Activated CD4-positive, CD25-positive, alpha-beta regulatory T cell (primary cell): ENCODE results near the gene PARVB.
A peak's percentile ranks its signal among the peaks of the same experiment; 100 is the strongest.

Experiments used
- DNase-seq, 4 experiments: peaks; one replicate each; lab custom pipeline; 2025; lab: John Stamatoyannopoulos, UW

Gene PARVB

GRCh38 chr22:44024288-44024921 lies at the start of gene PARVB:
Gene PARVB, plus strand, starts transcription at chr22:44024302. Its CDS starts 38 bp downstream, at chr22:44024340.
- DNase-seq, result no peak

GRCh38 chr22:43975041-43975440 lies 49.1 kb upstream of the PARVB start:
- no peak for DNase-seq

- no peak for DNase-seq
These were observed 47.0 kb upstream of the PARVB start for GRCh38 chr22:43976861-43977795.

- no peak for DNase-seq
These were observed 45.5 kb upstream of the PARVB start for GRCh38 chr22:43978558-43978957.

GRCh38 chr22:43980579-43980978 lies 43.5 kb upstream of the PARVB start:
- DNase-seq, result no peak

GRCh38 chr22:43980996-43981395 lies 43.1 kb upstream of the PARVB start:
- DNase-seq, result no peak

- DNase-seq, result no peak
These were observed 40.3 kb upstream of the PARVB start for GRCh38 chr22:43983808-43984207.

GRCh38 chr22:43985532-43985931 lies 38.6 kb upstream of the PARVB start:
- DNase-seq, result no peak

GRCh38 chr22:43988116-43988820 lies 35.8 kb upstream of the PARVB start:
- no peak for DNase-seq

GRCh38 chr22:43988960-43989359 lies 35.1 kb upstream of the PARVB start:
- DNase-seq, result no peak

GRCh38 chr22:43990044-43990443 lies 34.1 kb upstream of the PARVB start:
- DNase-seq, result no peak

- no peak for DNase-seq
These were observed 32.6 kb upstream of the PARVB start for GRCh38 chr22:43991316-43992020.

GRCh38 chr22:43992331-43992821 lies 31.7 kb upstream of the PARVB start:
- no peak for DNase-seq

- peak; percentile 12 to 35 (median 16) for DNase-seq
These were observed 30.9 kb upstream of the PARVB start for GRCh38 chr22:43993072-43993760.

GRCh38 chr22:43994006-43994405 lies 30.1 kb upstream of the PARVB start:
- DNase-seq, result no peak

GRCh38 chr22:43994416-43994815 lies 29.7 kb upstream of the PARVB start:
- DNase-seq, result no peak

- DNase-seq, result no peak
These were observed 28.9 kb upstream of the PARVB start for GRCh38 chr22:43995057-43995685.

- no peak for DNase-seq
These were observed 28.3 kb upstream of the PARVB start for GRCh38 chr22:43995798-43996169.

GRCh38 chr22:43996170-43996980 lies 27.7 kb upstream of the PARVB start:
- peak; percentile 35 to 56 (median 39) for DNase-seq

- no peak for DNase-seq
These were observed 27.2 kb upstream of the PARVB start for GRCh38 chr22:43996981-43997265.
